ENCODE data around the gene C7orf25.

The C7orf25 gene

GRCh38 chr7:42935861-42936260 is 24.0 kb upstream of the C7orf25 start:
- DNase-seq (ENCODE audit: low spot score) = no peak
- TF ChIP-seq CTCF (IDR thresholded peaks at IDR 0.05; ENCODE audit: extremely low read depth, missing control alignments) = no peak

GRCh38 chr7:42934291-42934690 is 22.4 kb upstream of the C7orf25 start:
- DNase-seq (ENCODE audit: low spot score) = no peak
- no peak for TF ChIP-seq CTCF (IDR thresholded peaks at IDR 0.05; ENCODE audit: extremely low read depth, missing control alignments)

- TF ChIP-seq CTCF (IDR thresholded peaks at IDR 0.05; ENCODE audit: extremely low read depth, missing control alignments) = no peak
- DNase-seq (ENCODE audit: low spot score) = no peak
Measured at GRCh38 chr7:42932811-42933591, 21.1 kb upstream of the C7orf25 start.

GRCh38 chr7:42931834-42932651 is 20.2 kb upstream of the C7orf25 start, which contains the start of the genes MRPL32 and PSMA2:
Gene MRPL32 (plus strand): TSS chr7:42932376. CDS start chr7:42932387, 11 bp downstream.
Gene PSMA2 (minus strand): TSS chr7:42932174. CDS start chr7:42932158, 16 bp downstream.
- no peak for TF ChIP-seq CTCF (IDR thresholded peaks at IDR 0.05; ENCODE audit: extremely low read depth, missing control alignments)
- peak; percentile 90 for DNase-seq (ENCODE audit: low spot score)

GRCh38 chr7:42931447-42931833 is 19.6 kb upstream of the C7orf25 start:
- no peak for TF ChIP-seq CTCF (IDR thresholded peaks at IDR 0.05; ENCODE audit: extremely low read depth, missing control alignments)
- no peak for DNase-seq (ENCODE audit: low spot score)

- no peak for TF ChIP-seq CTCF (IDR thresholded peaks at IDR 0.05; ENCODE audit: extremely low read depth, missing control alignments)
- DNase-seq (ENCODE audit: low spot score) = no peak
Measured at GRCh38 chr7:42930889-42931288, 19.0 kb upstream of the C7orf25 start.

GRCh38 chr7:42929449-42929848 is 17.6 kb upstream of the C7orf25 start:
- no peak for DNase-seq (ENCODE audit: low spot score)
- no peak for TF ChIP-seq CTCF (IDR thresholded peaks at IDR 0.05; ENCODE audit: extremely low read depth, missing control alignments)
